Astrocyte of the hippocampus (primary cell): Measurements from ENCODE around the gene GPSM3.

ENCODE experiments used
- DNase-seq: peaks from one replicate; pipeline ENCODE4 v3.0.0; 2011; ENCODE audit warnings: low read depth, low spot score

The GPSM3 gene

DNA sequence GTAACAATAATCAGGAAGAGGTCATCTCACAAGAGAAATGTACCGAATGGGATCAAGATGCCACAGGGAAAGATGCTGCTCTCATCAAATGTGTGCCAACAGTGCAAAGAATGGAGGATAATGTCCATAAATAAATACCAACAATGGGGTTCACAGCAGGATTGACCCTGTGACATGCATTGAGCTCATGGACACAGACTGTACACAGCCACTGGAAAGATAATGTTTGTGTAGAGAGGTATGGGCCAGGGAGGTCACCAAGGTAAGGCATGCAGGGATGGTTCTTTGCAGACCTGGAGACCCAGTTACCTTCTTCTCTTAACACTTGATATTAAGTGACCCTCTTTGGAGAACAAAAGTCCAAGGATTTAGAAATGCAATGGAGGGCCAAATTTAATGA lies 18.0 kb downstream of the GPSM3 start:
- DNase-seq, result no peak

DNA sequence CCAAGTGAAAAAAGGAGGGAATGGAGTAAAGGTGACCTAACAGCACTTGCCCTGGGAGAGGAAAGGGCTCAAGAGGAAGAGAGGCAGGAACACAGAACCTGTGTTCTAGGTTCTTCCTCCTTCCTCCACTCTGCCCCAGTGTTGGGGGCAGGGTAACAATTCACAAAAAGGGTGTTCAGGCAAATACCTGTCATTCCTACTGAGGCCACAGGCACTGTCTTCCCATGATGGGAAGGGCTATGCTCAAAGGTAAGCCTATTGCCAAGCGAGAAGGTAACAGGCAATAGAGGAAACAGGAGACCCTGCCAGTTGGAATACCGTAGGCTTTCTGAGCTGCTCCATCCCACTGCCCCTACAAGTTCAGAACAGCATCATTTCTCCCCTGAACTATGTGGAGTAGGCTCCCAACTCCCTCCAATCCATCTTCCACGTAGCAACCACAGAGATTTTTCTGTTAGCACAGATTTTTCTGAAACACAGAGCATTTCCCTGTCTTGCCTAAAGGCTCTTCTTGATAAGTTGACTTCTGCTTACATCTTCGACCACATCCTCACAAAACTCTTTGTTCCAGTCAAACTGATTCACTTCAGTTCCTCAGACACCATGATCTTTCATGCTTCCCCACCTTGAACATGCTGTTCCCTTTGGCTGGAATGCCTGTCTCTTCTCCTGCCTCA lies 19.3 kb downstream of the GPSM3 start:
- no peak for DNase-seq

DNA sequence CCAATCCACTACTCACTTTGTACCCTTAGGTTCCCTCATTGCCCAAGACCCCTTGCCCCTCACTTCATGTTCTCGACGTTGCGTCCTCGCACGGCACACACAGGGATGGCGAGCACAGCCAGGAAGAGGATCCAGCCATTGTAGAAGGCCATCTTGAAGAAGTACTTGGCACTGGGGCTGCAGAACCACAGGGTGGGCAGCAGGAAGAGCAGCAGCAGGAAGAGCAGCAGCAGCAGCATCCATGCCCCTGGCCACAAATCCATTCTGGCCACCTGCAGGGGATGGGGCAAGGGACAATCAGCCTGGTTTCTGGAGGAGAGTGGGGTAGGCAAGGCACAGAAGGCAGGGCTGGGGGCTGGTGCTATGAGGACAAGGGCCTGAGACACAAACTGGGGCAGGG lies 21.2 kb downstream of the GPSM3 start:
- DNase-seq, result no peak

DNA sequence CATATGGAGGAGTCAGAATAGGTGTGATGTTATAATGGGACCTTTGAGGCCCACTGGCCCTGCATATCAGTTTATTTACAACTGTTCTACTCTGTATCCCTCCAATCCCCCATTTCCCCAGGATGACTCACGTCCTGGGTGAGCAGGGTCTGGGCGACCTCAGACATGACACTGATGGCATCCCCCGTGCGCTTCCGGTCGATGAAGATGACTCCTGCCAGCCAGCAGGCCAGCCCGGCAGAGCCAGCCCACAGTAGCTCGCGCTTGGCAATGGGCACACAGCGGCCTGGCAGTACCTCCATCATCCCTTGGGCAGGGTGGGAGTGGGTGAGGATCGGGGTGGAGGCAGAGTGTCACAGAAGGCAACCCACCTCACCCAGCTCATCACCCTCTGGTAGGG lies 22.1 kb downstream of the GPSM3 start:
- DNase-seq, result no peak

- DNase-seq, result no peak
Observed at GRCh38 chr6:32168807-32169591, 23.4 kb downstream of the GPSM3 start.

- DNase-seq, result no peak
Observed at GRCh38 chr6:32168350-32168749, 24.1 kb downstream of the GPSM3 start.

GRCh38 chr6:32167761-32168262 lies 24.6 kb downstream of the GPSM3 start:
- peak; percentile 17 for DNase-seq

GRCh38 chr6:32167154-32167760 lies 25.2 kb downstream of the GPSM3 start:
- DNase-seq, result no peak

DNA sequence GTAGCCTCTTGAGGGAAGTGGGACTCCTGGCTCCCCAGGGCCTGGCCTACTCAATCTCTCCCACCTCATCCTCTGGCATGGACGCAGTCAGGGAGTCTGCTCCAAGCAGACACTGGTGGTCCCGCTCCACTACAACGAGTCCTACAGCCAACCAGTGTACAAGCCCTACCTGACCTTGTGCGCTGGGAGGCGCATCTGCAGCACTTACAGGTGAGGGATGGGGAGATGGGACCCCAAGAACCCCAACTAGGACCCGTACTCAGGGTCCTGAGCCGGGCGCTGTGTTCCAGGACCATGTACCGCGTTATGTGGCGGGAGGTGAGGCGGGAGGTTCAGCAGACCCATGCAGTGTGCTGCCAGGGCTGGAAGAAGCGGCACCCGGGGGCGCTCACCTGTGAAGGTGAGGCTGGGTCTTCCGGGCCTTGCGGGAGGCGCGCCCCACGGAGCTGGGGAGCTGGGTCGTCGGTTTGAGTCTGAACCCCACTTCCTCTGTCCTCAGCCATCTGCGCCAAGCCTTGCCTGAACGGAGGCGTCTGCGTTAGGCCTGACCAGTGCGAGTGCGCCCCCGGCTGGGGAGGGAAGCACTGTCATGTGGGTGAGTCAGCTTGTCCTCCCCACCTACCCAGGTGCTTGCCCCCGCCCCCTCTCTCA lies 25.9 kb downstream of the GPSM3 start:
- DNase-seq, result no peak

DNA sequence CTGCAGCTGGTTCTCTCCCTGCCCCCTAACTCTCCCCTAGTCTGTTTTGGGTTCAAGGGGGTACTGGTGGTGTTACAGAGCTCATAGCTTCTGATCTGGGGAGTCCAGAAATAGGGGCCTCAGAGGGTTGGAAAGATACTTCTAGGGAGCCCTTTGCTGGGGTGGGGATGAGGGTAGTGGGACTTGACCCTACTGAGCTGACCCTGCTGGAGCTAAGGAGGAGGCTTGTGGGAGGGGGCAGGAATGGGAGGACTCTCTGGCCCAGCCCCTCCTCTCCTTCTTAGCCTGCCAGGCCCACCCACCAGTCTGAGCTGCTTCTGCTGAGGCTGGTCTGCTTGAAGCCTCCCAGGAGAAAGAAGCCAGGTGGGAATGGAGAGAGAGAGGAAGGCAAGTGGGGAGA lies 28.1 kb downstream of the GPSM3 start, which contains the start of gene EGFL8:
TSS of gene EGFL8 (plus strand) at position 301 of the 400 bp plus-strand sequence. CDS start 1,571 bp downstream, outside the sequence.
- DNase-seq, result no peak

DNA sequence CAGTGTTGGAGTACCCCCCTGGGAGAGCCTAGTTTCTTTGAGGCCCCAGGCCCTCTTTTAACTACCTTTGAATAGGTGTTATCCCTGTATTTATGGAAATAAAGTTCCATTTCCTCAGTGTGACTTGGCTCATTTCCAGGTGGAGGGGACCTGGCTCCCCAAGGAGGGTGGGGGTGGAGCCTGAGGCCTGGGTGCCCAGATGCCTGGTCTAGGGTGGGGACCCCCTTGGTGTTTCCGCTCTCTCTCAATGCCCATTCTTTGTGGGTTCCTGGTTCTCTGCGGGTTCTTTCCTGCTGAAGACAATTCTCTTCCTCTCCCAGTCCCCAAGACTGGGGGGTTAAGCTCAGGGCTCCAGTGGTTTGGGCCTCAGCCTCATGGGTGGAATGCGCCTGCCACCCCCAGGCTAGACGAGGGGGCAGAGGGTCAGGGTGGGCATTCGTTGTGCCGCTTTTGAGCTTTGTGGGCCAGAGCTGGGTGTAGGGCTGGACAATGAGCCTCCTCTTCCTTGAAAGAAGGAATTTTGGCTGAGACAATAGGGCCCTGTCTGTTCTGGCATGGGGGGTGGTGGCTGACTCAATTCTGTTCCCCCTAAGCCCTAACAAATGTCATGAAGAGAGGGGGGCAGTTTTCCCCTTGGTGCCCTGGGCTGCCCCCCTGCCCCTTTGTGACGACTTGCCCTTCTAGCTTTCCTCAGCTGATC lies 28.7 kb downstream of the GPSM3 start:
- no peak for DNase-seq

- no peak for DNase-seq
Observed at GRCh38 chr6:32158052-32158451, 34.4 kb downstream of the GPSM3 start.

- no peak for DNase-seq
Observed at GRCh38 chr6:32156891-32157290, 35.6 kb downstream of the GPSM3 start.

GRCh38 chr6:32154514-32155161 lies 37.8 kb downstream of the GPSM3 start:
- peak; percentile 83 for DNase-seq

GRCh38 chr6:32153564-32154513 lies 38.6 kb downstream of the GPSM3 start, which contains the start of gene PPT2:
TSS of gene PPT2 (plus strand) at chr6:32154141. CDS start at chr6:32154595, 454 bp downstream.
- peak; percentile 97 for DNase-seq

- peak; percentile 56 for DNase-seq
Observed at GRCh38 chr6:32152769-32153563, 39.5 kb downstream of the GPSM3 start.

GRCh38 chr6:32151863-32152768 lies 40.3 kb downstream of the GPSM3 start, which contains the start of gene PRRT1:
TSS of gene PRRT1 (minus strand) at chr6:32151939. CDS start at chr6:32151827, 112 bp downstream.
- no peak for DNase-seq
